H1 (cell line): ENCODE measurements around the gene NEURL2. TPM values are rescaled to one million over a fixed set of nuclear protein-coding genes. Genes with fewer than 3 reads are reported as not detected.

ENCODE experiments used
- CTCF ChIA-PET: fragments of 300-600 bp; sonication (Branson Sonifier 250); formaldehyde crosslinking; loops from one replicate; lab custom pipeline; 2021; ENCODE audit not compliant: partially characterized antibody; lab: Charles Lee
- POLR2A ChIA-PET: fragments of 300-600 bp; sonication (Branson Sonifier 250); formaldehyde crosslinking; loops from one replicate; lab custom pipeline; 2021; ENCODE audit warnings: inconsistent platforms; ENCODE audit not compliant: partially characterized antibody; lab: Charles Lee
- DNase-seq, 2 experiments: peaks; one replicate each; pipeline versions ENCODE4 v3.0.0 to v3.0.0-alpha.2; 2010 to 2022; ENCODE audit warnings: low spot score in 2 of 2, low read depth in 1 of 2, mixed read lengths in 1 of 2
- FAIRE-seq: peaks from 2 replicates; lab custom pipeline; 2011; peaks lifted over from hg19 to GRCh38; lab: Jason Lieb, UNC
- H2AFZ ChIP-seq: 2 replicates; pipeline ENCODE4 v1.8.1; 2012; ENCODE audit warnings: low read length, inconsistent platforms
- H2AK5ac ChIP-seq: 2 replicates; pipeline ENCODE4 v1.6.1; 2013; ENCODE audit warnings: low read depth, low read length
- H2BK120ac ChIP-seq: replicated peaks from 2 replicates; pipeline ENCODE3; 2013; ENCODE audit warnings: low read depth, low read length, inconsistent platforms
- H2BK12ac ChIP-seq: 2 replicates; pipeline ENCODE4 v1.6.1; 2013; ENCODE audit warnings: low read depth, low read length
- H2BK15ac ChIP-seq: 2 replicates; pipeline ENCODE4 v1.6.1; 2013; ENCODE audit warnings: low read length
- H2BK20ac ChIP-seq: 2 replicates; pipeline ENCODE4 v1.6.1; 2013; ENCODE audit warnings: low read length
- H2BK5ac ChIP-seq: 2 replicates; pipeline ENCODE4 v1.6.1; 2013; ENCODE audit warnings: low read depth, low read length
- H3K14ac ChIP-seq: 2 replicates; pipeline ENCODE4 v1.6.1; 2013; ENCODE audit warnings: inconsistent platforms; ENCODE audit not compliant: insufficient read length
- H3K18ac ChIP-seq: 2 replicates; pipeline ENCODE4 v1.6.1; 2013; ENCODE audit warnings: low read length; ENCODE audit errors: extremely low read depth
- H3K23ac ChIP-seq: 2 replicates; pipeline ENCODE4 v1.6.1; 2013; ENCODE audit warnings: inconsistent platforms; ENCODE audit not compliant: insufficient read length
- H3K23me2 ChIP-seq: 2 replicates; pipeline ENCODE4 v1.6.1; 2013; ENCODE audit warnings: low read depth, low read length
- H3K27ac ChIP-seq: 2 replicates; pipeline ENCODE4 v1.6.1; 2011; ENCODE audit warnings: low read depth, low read length, inconsistent platforms
- H3K27me3 ChIP-seq, 4 experiments: replicated peaks in 1 of 4; 1 replicate in 1 of 4; 2 replicates in 3 of 4; pipeline versions ENCODE4 v1.6.1 to v1.8.1; 2011 to 2013; ENCODE audit warnings: low read length in 3 of 4, mild to moderate bottlenecking in 3 of 4, inconsistent platforms in 2 of 4, mixed read lengths in 2 of 4, moderate library complexity in 1 of 4; ENCODE audit not compliant: control insufficient read depth in 3 of 4, insufficient read depth in 3 of 4; ENCODE audit errors: extremely low read depth in 1 of 4
- H3K36me3 ChIP-seq, 4 experiments: 2 replicates each; pipeline versions ENCODE4 v1.6.1 to v1.8.1; 2011 to 2013; ENCODE audit warnings: mild to moderate bottlenecking in 4 of 4, low read length in 3 of 4, moderate library complexity in 2 of 4, control low read depth in 1 of 4, inconsistent platforms in 1 of 4; ENCODE audit not compliant: insufficient read depth in 4 of 4, control insufficient read depth in 2 of 4
- H3K4ac ChIP-seq: replicated peaks from 2 replicates; pipeline ENCODE3; 2013; ENCODE audit warnings: low read length, low read depth, mixed read lengths, inconsistent platforms; ENCODE audit not compliant: insufficient read length
- H3K4me1 ChIP-seq, 4 experiments: replicated peaks in 1 of 4; 1 replicate in 1 of 4; 2 replicates in 3 of 4; pipeline versions ENCODE4 v1.6.1 to v1.8.1; 2011 to 2013; ENCODE audit warnings: low read length in 3 of 4, inconsistent platforms in 2 of 4, mixed read lengths in 1 of 4; ENCODE audit not compliant: insufficient read depth in 4 of 4, control insufficient read depth in 3 of 4
- H3K4me2 ChIP-seq, 2 experiments: 2 replicates each; pipeline versions ENCODE4 v1.6.1 to v1.8.1; 2011 to 2013; ENCODE audit warnings: low read depth in 2 of 2, low read length in 2 of 2, control low read depth in 1 of 2, inconsistent platforms in 1 of 2, mild to moderate bottlenecking in 1 of 2; ENCODE audit not compliant: insufficient read depth in 1 of 2
- H3K4me3 ChIP-seq, 4 experiments: fragments of 200-600, 300-600 bp in 1 of 4; sonication (generic), shearing (Covaris generic), sonication (Bioruptor Twin) in 1 of 4; 2 replicates each; pipeline versions ENCODE4 v1.5.1 to v1.8.1; 2011 to 2016; ENCODE audit warnings: low read length in 4 of 4, low read depth in 3 of 4, control low read depth in 2 of 4, inconsistent platforms in 2 of 4, mild to moderate bottlenecking in 2 of 4, mixed read lengths in 1 of 4, moderate library complexity in 1 of 4; ENCODE audit not compliant: insufficient read depth in 2 of 4; ENCODE audit errors: extremely low read depth in 1 of 4
- H3K56ac ChIP-seq: replicated peaks from 2 replicates; pipeline ENCODE3; 2013; ENCODE audit warnings: low read depth, mild to moderate bottlenecking, mixed read lengths, low read length, inconsistent platforms; ENCODE audit not compliant: insufficient read length
- H3K79me1 ChIP-seq: 2 replicates; pipeline ENCODE4 v1.6.1; 2013; ENCODE audit warnings: low read depth, low read length, control low read depth
- H3K79me2 ChIP-seq, 2 experiments: 2 replicates each; pipeline versions ENCODE4 v1.6.1 to v1.8.1; 2012 to 2013; ENCODE audit warnings: low read length in 2 of 2, mild to moderate bottlenecking in 2 of 2, inconsistent platforms in 1 of 2; ENCODE audit not compliant: insufficient read depth in 2 of 2, control insufficient read depth in 1 of 2
- H3K9ac ChIP-seq, 4 experiments: replicated peaks in 1 of 4; 1 replicate in 1 of 4; 2 replicates in 3 of 4; pipeline versions ENCODE4 v1.6.1 to v1.8.1; 2011 to 2013; ENCODE audit warnings: low read depth in 3 of 4, low read length in 3 of 4, control low read depth in 2 of 4, mild to moderate bottlenecking in 2 of 4, moderate library complexity in 2 of 4, inconsistent platforms in 1 of 4; ENCODE audit errors: extremely low read depth in 1 of 4
- H3K9me3 ChIP-seq, 2 experiments: 2 replicates each; pipeline versions ENCODE4 v1.6.1 to v1.8.1; 2012 to 2013; ENCODE audit warnings: mild to moderate bottlenecking in 2 of 2, moderate library complexity in 2 of 2, control low read depth in 1 of 2, inconsistent platforms in 1 of 2, low read depth in 1 of 2, low read length in 1 of 2, mixed read lengths in 1 of 2; ENCODE audit not compliant: insufficient read depth in 2 of 2
- H4K20me1 ChIP-seq, 2 experiments: replicated peaks in 1 of 2; 2 replicates each; pipeline versions ENCODE3 to v1.8.1; 2011 to 2013; ENCODE audit warnings: inconsistent platforms in 2 of 2, low read length in 2 of 2, mild to moderate bottlenecking in 1 of 2; ENCODE audit not compliant: insufficient read depth in 2 of 2, control insufficient read depth in 1 of 2
- H4K5ac ChIP-seq: 2 replicates; pipeline ENCODE4 v1.6.1; 2013; ENCODE audit warnings: low read length, low read depth, mixed read lengths, inconsistent platforms; ENCODE audit not compliant: insufficient read length
- H4K8ac ChIP-seq: 2 replicates; pipeline ENCODE4 v1.8.0; 2013; ENCODE audit warnings: mild to moderate bottlenecking, moderate library complexity, low read length, inconsistent platforms; ENCODE audit not compliant: insufficient read depth; ENCODE audit errors: extremely low read depth
- H4K91ac ChIP-seq: replicated peaks from 2 replicates; pipeline ENCODE3; 2013; ENCODE audit warnings: low read length, mixed read lengths, inconsistent platforms; ENCODE audit not compliant: insufficient read length
- CBX5 ChIP-seq: fragments of 300-800, 300-1000 bp; sonication (generic); IDR thresholded peaks from 2 replicates; pipeline ENCODE4 v1.7.1; 2016; ENCODE audit warnings: antibody characterized with exemption, low read length, low read depth
- HDAC2 ChIP-seq, 2 experiments: fragments of 300-600 bp in 1 of 2; sonication (generic) in 1 of 2; IDR thresholded peaks; 2 replicates each; pipeline ENCODE4 v1.6.1; 2011 to 2012; ENCODE audit warnings: low read depth in 2 of 2, low read length in 2 of 2, mild to moderate bottlenecking in 2 of 2, moderate library complexity in 2 of 2, borderline replicate concordance in 1 of 2, inconsistent platforms in 1 of 2
- KDM5A ChIP-seq: fragments of 200-600 bp; IDR thresholded peaks from 2 replicates; pipeline ENCODE4 v1.7.1; 2012; ENCODE audit warnings: mild to moderate bottlenecking, low read length, inconsistent platforms, mixed read lengths
- SP1 ChIP-seq: IDR thresholded peaks from 2 replicates; pipeline ENCODE4 v1.6.1; 2011; ENCODE audit warnings: low read depth, low read length
- SP4 ChIP-seq: IDR thresholded peaks from 2 replicates; pipeline ENCODE4 v1.6.1; 2012; ENCODE audit warnings: low read length, inconsistent platforms
- TAF1 ChIP-seq: IDR thresholded peaks from 2 replicates; pipeline ENCODE4 v1.6.1; 2011; ENCODE audit warnings: mild to moderate bottlenecking, low read depth, low read length
- TEAD4 ChIP-seq: IDR thresholded peaks from 2 replicates; pipeline ENCODE4 v1.6.1; 2012; ENCODE audit warnings: low read depth, low read length, inconsistent platforms, mixed read lengths
- WGBS, 2 experiments: shearing (Covaris generic) in 1 of 2; methylation state at CpG; one replicate each; pipeline versions ENCODE4 v1.1.6 to v1.1.7; 2013 to 2015; ENCODE audit warnings: low lambda C conversion rate in 2 of 2, mixed read lengths in 2 of 2, inconsistent platforms in 1 of 2, low coverage in 1 of 2, missing lambda C conversion rate in 1 of 2; ENCODE audit not compliant: insufficient replicate concordance in 2 of 2, insufficient coverage in 1 of 2, insufficient read length in 1 of 2; ENCODE audit errors: extremely low coverage in 1 of 2, missing lambda C conversion rate in 1 of 2; 5-methylcytosine and 5-hydroxymethylcytosine counted together
- polyA plus RNA-seq, 7 experiments: library from polyadenylated mRNA; depleted of rRNA in 3 of 7; stranded (reverse) in 5 of 7; unstranded in 2 of 7; fragments of >200 nt in 5 of 7; fragments of 200-250 nt in 2 of 7; gene quantifications; 1 replicate in 5 of 7; 2 replicates in 1 of 7; 4 replicates in 1 of 7; pipeline versions ENCODE4 v1.2.1 to v1.2.3, GENCODE V29; 2011 to 2013; ENCODE audit warnings: missing spikeins in 2 of 7, mixed read lengths in 2 of 7
- total RNA-seq: library from RNA; stranded (reverse); fragmentation: NEBNext Ultra II Directional; extraction: Animal tissue kit (Norgen Biotek cat#: 25700); gene quantifications from 2 replicates; pipeline ENCODE4 v1.2.1, GENCODE V29; 2021
- TF ChIP-seq, protein P1 (sequence below): IDR thresholded peaks from 2 replicates; pipeline ENCODE4 v1.6.1; 2011; ENCODE audit warnings: low read length, improper control_type of control experiment
- TF ChIP-seq, protein P2 (sequence below): IDR thresholded peaks from 2 replicates; pipeline ENCODE4 v1.6.1; 2012; ENCODE audit warnings: inconsistent platforms

NEURL2 gene
- total and polyA plus RNA-seq, 2 of the 8 experiments (the other 6 are each of a cell fraction or from before 2014, with no cell fraction given) = 6.9 TPM

DNA sequence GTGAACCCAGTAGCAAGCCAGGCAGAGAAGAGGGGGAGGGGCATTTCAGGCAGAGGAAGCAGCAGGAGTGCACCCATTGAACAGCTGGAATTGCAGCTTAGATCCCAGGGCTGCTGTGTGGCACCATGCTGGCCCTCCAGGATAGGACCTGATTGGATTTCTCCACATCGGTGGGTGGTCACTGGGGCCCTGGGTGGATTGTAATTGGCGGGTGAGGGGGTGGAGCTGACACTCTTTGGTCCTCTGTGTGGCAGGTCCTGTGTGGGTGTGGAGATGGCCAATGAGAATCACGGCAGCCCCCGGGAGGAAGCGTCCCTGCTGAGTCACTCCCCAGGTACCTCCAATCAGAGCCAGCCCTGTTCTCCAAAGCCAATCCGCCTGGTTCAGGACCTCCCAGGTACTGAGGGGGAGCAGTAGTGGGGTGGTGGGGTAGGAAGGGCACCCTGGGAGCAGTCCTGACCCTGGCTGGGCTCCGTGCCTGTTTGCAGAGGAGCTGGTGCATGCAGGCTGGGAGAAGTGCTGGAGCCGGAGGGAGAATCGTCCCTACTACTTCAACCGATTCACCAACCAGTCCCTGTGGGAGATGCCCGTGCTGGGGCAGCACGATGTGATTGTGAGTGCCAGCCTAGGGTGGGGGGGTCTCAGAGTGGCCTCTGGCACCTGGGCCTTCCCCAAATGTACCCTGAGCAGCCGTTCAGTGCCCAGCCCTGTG, 47.9 kb upstream of the NEURL2 start:
- Histone ChIP-seq H3K79me1 (no peaks in the 10 kb centered on the region; the same call in 1 of the 2 replicates), H2AK5ac (peak overlapping the region; percentile 86; the same call in 1 of the 2 replicates), H3K79me2 (peaks cover 0 to 19% of the 10 kb centered on the region in 2 experiments; a peak in 2 of 4 replicates), H3K23ac (no peak overlapping the region), H2BK15ac (peak overlapping the region; percentile 19; the same call in 1 of the 2 replicates), H3K36me3 (peaks cover 12 to 46% (median 39%) of the 10 kb centered on the region in 4 experiments; a peak in 7 of 8 replicates), H4K20me1 (peaks cover 2 to 4% of the 10 kb centered on the region in 2 experiments), H3K56ac (no peak overlapping the region), H3K14ac (no peak overlapping the region), H2BK12ac (peak overlapping the region; percentile 72; the same call in 1 of the 2 replicates), H2BK5ac (peak overlapping the region; percentile 90; the same call in 1 of the 2 replicates), H3K9me3 (no peaks in the 10 kb centered on the region), H3K4me1 (peaks cover 0 to 25% (median 9%) of the 10 kb centered on the region in 4 experiments; a peak in 6 of 7 replicates), H2AFZ (no peak overlapping the region), H4K8ac (no peak overlapping the region; the same call in 1 of the 2 replicates), H3K18ac (peak overlapping the region; percentile 86; the same call in 1 of the 2 replicates), H4K91ac (peak overlapping the region; percentile 66), H3K23me2 (peaks cover 1% of the 10 kb centered on the region; the same call in 1 of the 2 replicates), H3K27me3 (no peaks in the 10 kb centered on the region; a peak in 1 of 7 replicates), H3K4me2 (peak overlapping the region; percentile 40 to 41; a peak in 3 of 4 replicates), H3K9ac (peak overlapping the region in 1 of 4 experiments; percentile 45; a peak in 1 of 7 replicates), H3K4me3 (peak overlapping the region in 1 of 4 experiments; percentile 3; a peak in 1 of 8 replicates), H3K27ac (peak overlapping the region; percentile 52), H4K5ac (peak overlapping the region; percentile 9), H3K4ac (no peak overlapping the region), H2BK20ac (no peak overlapping the region), H2BK120ac (no peak overlapping the region)
- 79% methylated on average over 13 of the region's 13 CpGs; no CpG with 5 or more reads in 1 of the 2 experiments for WGBS, 2 experiments
- peak; percentile 58 to 68 for DNase-seq
- no peak for FAIRE-seq
- ChIA-PET CTCF (interaction anchor here (0.5 to 3.6 kb wide), 7 partner anchors 10 to 578 kb away, joined by 3 to 17 read pairs (median 11); partner anchors contain the start of genes CTSA and NEURL2), POLR2A (interaction anchor here (0.8 to 18.4 kb wide), 21 partner anchors 10 to 120 kb away, joined by 3 to 283 read pairs (median 3); partner anchors contain the start of genes CTSA, NEURL2, PLTP and SNX21)
- TF ChIP-seq CBX5 (no peak), SP1 (peak; percentile 46; the same call in 1 of the 2 replicates), HDAC2 (IDR thresholded peaks at IDR 0.05; ENCODE audit: borderline replicate concordance in 1 of 2, low read depth in 2 of 2, low read length in 2 of 2) (peak in 1 of 2 experiments; percentile 71; a peak in 1 of 4 replicates), SP4 (no peak), TAF1 (no peak), TEAD4 (no peak), KDM5A (no peak)
- TF ChIP-seq, protein P1, sequence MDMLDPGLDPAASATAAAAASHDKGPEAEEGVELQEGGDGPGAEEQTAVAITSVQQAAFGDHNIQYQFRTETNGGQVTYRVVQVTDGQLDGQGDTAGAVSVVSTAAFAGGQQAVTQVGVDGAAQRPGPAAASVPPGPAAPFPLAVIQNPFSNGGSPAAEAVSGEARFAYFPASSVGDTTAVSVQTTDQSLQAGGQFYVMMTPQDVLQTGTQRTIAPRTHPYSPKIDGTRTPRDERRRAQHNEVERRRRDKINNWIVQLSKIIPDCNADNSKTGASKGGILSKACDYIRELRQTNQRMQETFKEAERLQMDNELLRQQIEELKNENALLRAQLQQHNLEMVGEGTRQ = no peak
- TF ChIP-seq, protein P2, sequence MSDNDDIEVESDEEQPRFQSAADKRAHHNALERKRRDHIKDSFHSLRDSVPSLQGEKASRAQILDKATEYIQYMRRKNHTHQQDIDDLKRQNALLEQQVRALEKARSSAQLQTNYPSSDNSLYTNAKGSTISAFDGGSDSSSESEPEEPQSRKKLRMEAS = peak; percentile 18; the same call in 1 of the 2 replicates
